Activated CD4-positive, alpha-beta memory T cell treated with anti-CD3 and anti-CD28 coated beads, Interleukin-2, amount 10 ng/mL, durations not matched to agents 7 days and 5 days (primary cell): ENCODE results near the gene HOXD1. TPM values are rescaled to one million over a fixed set of nuclear protein-coding genes. Genes with fewer than 3 reads are reported as not detected.

Source experiments
- CTCF ChIA-PET: fragments of 350-600 bp; sonication (Branson Sonifier 250); formaldehyde crosslinking; loops from one replicate; lab custom pipeline; 2021; ENCODE audit warnings: antibody characterized with exemption, inconsistent platforms; lab: Charles Lee
- POLR2A ChIA-PET: fragments of 350-600 bp; sonication (Branson Sonifier 250); formaldehyde crosslinking; loops from one replicate; lab custom pipeline; 2021; ENCODE audit warnings: antibody characterized with exemption; lab: Charles Lee
- DNase-seq: peaks from one replicate; pipeline ENCODE4 v3.0.0-alpha.2; 2020
- H3K27ac Mint-ChIP-seq: one replicate; pipeline ENCODE4 v1.8.0; 2021; ENCODE audit warnings: mild to moderate bottlenecking, mixed read lengths
- H3K27me3 Mint-ChIP-seq: one replicate; pipeline ENCODE4 v1.8.0; 2021; ENCODE audit warnings: mixed read lengths
- H3K36me3 Mint-ChIP-seq: one replicate; pipeline ENCODE4 v1.8.0; 2021; ENCODE audit warnings: low read depth, mixed read lengths
- H3K4me1 Mint-ChIP-seq: one replicate; pipeline ENCODE4 v1.8.0; 2021; ENCODE audit warnings: mixed read lengths
- H3K4me3 Mint-ChIP-seq: one replicate; pipeline ENCODE4 v1.8.0; 2021; ENCODE audit warnings: mild to moderate bottlenecking, mixed read lengths
- H3K9me3 Mint-ChIP-seq: one replicate; pipeline ENCODE4 v1.8.0; 2021; ENCODE audit warnings: mixed read lengths
- total RNA-seq, 2 experiments: library from RNA; stranded (reverse); gene quantifications; one replicate each; pipeline ENCODE4 v1.2.3, GENCODE V29; 2021

Gene HOXD1
- not detected for total RNA-seq

DNA sequence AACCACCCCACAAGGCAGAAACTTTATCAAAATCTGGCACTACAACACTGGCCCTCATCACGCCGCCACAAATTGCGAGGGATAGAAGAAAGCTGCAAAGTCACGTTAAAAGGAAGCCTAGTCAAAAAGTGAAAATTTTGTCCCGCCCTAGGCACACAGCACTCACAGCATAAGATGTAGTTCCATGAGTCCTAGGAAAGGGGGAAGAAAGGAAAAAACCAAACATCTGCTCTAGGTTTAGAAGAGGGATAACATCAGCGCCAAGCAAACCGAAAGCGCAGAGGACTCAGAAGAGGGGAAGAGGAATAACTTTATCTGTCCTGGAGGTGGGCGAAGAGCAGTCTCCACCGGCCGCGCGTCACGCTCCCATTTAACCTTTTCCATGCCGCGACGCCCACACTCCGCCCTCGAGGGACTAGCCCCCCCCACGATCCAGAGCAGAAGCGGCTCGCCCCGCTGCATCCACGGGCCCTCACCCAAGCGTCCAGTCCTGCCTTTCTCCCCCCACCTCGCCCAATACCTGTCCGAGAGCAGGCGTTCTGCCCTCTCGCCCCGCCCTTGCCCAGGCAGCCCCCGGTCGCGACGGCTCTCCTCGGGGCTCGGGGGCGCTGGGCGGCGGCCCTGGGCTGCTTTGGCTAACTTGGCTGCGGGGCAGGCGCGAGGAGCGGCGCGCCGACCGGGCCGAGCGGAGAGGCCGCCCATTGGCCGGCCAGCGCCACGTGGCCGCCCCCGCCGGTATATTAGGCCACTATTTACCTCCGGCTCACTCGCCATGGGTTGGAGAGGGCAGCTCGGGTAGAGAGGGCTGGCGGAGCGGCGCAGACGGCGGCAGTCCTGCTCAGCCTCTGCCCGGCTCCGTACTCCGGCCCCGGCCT lies at the start of gene HOXD1:
HOXD1 (plus strand) TSS at position 770 of the 875 bp plus-strand sequence. CDS start 134 bp downstream, outside the sequence.
- DNase-seq, result no peak
- CTCF ChIA-PET, result interaction anchor here (0.8 to 2.2 kb wide), 4 partner anchors 49 to 267 kb away, joined by 3 to 7 read pairs (median 4); no protein-coding TSS in a partner anchor
- Mint-ChIP-seq H3K36me3 (peaks cover 4% of the 10 kb centered on the region), H3K4me1 (peaks cover 13% of the 10 kb centered on the region), H3K4me3 (peak within 1 kb of the TSS; percentile 76), H3K9me3 (no peaks in the 10 kb centered on the region), H3K27me3 (peaks cover 69% of the 10 kb centered on the region), H3K27ac (no peak within 1 kb of the TSS)
- POLR2A ChIA-PET, result no interaction called here

DNA sequence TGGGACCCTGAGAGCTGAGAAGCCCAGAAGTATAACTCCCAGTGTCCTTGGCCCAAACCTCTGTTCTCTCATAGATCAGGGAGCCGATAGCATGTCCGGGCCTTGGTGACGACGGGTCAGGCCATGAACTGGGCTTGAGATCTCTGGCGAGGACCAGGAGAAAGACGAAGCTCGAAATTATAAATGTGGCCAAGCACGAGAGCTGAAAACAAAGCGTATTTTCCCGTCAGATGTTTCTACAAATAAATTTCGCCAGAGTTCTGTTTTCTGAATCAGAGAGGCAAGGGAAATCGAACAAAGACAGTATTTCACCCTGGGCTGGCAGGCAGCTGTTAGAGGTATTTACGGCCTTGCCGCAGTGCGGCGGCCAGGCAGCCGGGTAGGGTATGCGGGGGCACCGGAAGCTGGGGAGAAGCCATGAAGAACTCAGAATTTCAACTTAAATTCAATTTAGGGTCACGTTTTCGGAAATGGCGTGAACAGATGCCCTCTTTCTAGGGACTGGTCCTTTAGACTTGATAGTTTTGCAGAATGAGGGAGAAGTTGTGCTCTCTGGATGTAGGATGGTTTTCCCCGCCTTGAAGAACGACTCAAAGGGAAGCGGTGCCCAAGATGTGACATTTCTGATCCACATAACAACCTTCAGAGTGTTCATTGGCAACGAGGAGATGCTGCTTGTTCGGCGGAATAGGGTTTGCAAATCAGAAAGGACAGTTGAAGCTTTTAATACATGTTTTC lies 49.4 kb upstream of the HOXD1 start:
- H3K4me3 Mint-ChIP-seq, result no peak overlapping the region
- no peaks in the 10 kb centered on the region for H3K36me3 Mint-ChIP-seq
- ChIA-PET CTCF (interaction anchor here (0.9 to 3.6 kb wide), 11 partner anchors 8 to 1009 kb away, joined by 3 to 64 read pairs (median 8); partner anchors contain the start of gene HOXD4), POLR2A (no interaction called here)
- H3K27ac Mint-ChIP-seq, result no peak overlapping the region
- no peaks in the 10 kb centered on the region for H3K9me3 Mint-ChIP-seq
- peaks cover 80% of the 10 kb centered on the region for H3K27me3 Mint-ChIP-seq
- no peak for DNase-seq
- H3K4me1 Mint-ChIP-seq, result peaks cover 26% of the 10 kb centered on the region

DNA sequence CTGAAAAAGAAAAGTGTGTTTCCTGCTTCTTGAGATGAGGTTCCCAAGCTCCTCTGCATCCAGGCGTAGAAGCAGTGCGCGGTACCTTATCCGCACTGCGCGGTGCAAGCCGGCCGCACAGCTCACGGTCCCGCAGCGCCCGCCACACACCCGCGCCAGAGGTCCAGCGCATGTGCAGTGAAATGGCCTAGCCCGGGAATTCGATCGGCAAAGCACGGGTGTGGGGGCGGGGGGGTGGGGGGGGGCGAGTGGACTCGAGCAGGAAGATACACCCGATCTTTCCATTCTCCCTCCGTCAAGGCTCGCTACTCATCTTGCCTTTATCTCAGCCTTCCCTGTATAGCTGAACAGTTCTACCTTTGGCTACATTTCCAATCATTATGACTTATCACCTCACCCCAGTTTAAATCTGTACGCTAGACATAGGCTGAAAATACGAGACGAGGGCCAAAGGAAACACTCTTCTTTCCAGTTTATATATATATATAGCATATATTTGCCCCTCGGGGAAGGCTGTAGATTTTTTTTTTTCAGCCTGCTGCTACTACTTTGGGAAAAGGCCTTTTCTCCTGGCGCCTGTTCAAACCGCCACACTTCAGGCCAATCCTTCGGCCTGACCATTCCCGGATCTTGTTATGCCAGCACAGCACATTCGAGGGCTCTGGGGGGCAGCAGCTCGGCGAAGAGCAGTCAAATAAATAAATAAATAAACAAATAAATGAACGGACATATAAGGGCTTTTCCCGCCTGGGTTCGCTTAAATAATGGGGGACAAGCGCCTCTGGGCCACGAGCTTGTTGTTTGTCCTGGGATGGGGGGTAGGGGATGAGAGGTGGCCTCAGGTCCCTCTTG lies 48.6 kb upstream of the HOXD1 start:
- peaks cover 77% of the 10 kb centered on the region for H3K27me3 Mint-ChIP-seq
- no peak for DNase-seq
- H3K4me3 Mint-ChIP-seq, result no peak overlapping the region
- H3K9me3 Mint-ChIP-seq, result no peaks in the 10 kb centered on the region
- no peaks in the 10 kb centered on the region for H3K36me3 Mint-ChIP-seq
- ChIA-PET POLR2A (interaction anchor here (1.0 kb wide), 1 partner anchor 11 kb away, joined by 3 read pairs; no protein-coding TSS in a partner anchor), CTCF (interaction anchor here (0.6 to 3.6 kb wide), 25 partner anchors 8 to 1008 kb away, joined by 3 to 64 read pairs (median 4); partner anchors contain the start of gene HOXD4)
- no peak overlapping the region for H3K27ac Mint-ChIP-seq
- H3K4me1 Mint-ChIP-seq, result peaks cover 26% of the 10 kb centered on the region

DNA sequence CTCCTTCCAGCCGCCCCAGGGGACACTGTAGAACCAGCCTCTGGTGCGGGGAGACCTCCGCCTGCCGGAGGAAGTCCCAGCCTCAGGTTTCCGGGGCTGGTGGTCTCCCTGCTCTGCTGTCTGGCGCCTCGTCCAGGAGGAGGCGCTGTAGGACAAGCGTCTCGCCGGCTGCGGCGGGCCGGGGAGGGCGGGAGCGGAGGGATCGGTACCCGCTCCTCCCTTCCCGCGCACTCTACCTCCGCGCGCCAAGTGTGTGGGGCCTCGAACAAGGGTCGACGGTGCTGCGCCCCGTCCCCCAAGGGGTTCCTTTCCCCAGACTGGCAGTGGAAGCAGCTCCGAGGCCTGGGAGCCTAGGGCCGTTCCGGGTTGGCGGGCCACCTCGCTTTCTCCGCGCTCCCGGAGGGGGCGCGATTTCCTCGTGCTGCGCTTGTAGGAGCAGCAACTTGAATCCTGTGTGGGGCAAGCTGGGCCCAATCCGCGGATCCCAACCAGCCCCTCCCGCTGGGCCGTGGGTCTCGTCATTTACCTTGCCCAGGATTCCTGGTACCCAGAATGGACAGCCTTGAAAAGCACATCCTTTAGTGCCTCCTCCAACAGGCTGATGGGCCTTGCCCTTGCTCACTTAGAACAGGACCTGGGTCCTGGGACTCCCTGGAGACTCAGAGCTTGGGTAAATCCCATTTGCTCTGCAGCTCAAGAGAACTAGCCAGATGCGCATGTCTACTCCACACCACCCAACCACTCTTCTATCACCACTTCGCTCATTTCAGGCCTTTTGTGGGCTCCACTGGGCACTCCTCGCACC lies 47.8 kb upstream of the HOXD1 start:
- ChIA-PET POLR2A (interaction anchor here (0.7 to 1.0 kb wide), 2 partner anchors 10 to 21 kb away, joined by 3 read pairs; no protein-coding TSS in a partner anchor), CTCF (interaction anchor here (0.6 to 3.6 kb wide), 25 partner anchors 9 to 1007 kb away, joined by 3 to 64 read pairs (median 4); no protein-coding TSS in a partner anchor)
- Mint-ChIP-seq H3K27ac (no peak overlapping the region), H3K27me3 (peaks cover 74% of the 10 kb centered on the region), H3K4me1 (peaks cover 22% of the 10 kb centered on the region), H3K4me3 (peak overlapping the region; percentile 9), H3K36me3 (no peaks in the 10 kb centered on the region), H3K9me3 (no peaks in the 10 kb centered on the region)
- peak; percentile 70 for DNase-seq

DNA sequence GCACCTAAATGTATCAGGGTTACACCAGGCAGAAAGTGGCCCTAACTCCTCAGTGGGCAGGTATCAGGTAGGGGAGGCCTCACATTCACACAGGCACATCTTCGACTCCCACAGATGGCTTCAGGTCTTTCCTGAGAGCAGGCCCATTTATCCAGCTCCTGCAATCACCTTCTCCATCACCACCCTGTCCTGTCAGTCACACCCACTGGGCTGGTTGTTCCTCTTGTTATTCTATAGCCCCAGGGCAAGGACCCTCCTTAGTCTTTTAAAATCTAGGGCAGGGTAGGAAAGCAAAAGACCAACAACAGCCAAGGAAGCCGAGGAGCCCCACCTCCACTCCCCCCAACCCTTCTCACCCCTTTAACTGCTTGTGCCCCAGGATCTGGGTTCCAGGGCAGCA lies 46.2 kb upstream of the HOXD1 start:
- no peaks in the 10 kb centered on the region for H3K36me3 Mint-ChIP-seq
- no peak for DNase-seq
- POLR2A ChIA-PET, result no interaction called here
- H3K27ac Mint-ChIP-seq, result no peak overlapping the region
- H3K4me1 Mint-ChIP-seq, result peaks cover 19% of the 10 kb centered on the region
- peaks cover 75% of the 10 kb centered on the region for H3K27me3 Mint-ChIP-seq
- no peaks in the 10 kb centered on the region for H3K9me3 Mint-ChIP-seq
- CTCF ChIA-PET, result interaction anchor here (1.2 kb wide), 1 partner anchor 413 kb away, joined by 3 read pairs; no protein-coding TSS in a partner anchor
- no peak overlapping the region for H3K4me3 Mint-ChIP-seq

DNA sequence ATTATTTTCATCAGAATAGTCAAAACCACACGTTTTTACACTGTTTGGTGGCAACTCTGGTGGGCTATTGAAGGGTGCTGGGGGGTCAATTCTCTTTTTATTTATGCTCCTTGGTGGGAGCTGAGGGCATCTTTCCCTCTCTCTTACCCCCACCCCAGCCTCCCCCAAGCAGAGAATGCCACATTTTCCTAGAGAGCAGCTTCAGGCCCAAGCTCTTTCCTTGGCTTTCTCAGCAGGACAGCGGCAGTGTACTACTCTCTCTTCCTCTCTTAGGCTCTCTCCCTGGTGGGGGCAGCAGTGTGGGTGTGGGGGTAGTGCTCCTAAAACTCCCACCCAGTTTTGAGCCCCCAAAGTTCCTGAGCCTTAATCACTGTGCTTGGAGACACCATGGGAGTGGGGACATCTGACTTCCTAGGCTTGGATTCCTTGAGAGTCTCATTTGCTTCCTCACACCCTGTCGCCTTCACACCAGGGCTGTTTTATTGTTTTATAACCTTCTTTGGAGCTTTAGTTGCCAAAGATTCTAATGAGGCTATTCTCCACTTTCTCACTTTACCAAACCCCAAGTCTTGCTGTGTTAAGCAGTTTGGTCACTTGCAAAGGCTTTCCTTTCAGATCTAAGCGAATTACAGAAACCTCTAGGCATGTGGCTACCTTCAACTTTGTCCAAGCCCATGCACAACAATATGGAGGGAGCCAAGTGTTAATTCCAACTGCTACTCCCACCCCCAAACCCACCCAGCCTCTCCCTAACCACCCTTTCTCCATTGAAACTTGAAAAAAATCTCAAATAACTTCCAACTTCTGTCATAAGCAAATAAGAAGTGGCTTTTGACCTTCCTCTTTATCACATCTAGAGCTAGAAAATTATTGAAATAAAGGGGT lies 43.1 kb upstream of the HOXD1 start:
- Mint-ChIP-seq H3K36me3 (no peaks in the 10 kb centered on the region), H3K4me3 (no peak overlapping the region), H3K27ac (no peak overlapping the region), H3K4me1 (peaks cover 7% of the 10 kb centered on the region), H3K9me3 (no peaks in the 10 kb centered on the region), H3K27me3 (peaks cover 79% of the 10 kb centered on the region)
- ChIA-PET CTCF (interaction anchor here (0.6 to 3.3 kb wide), 3 partner anchors 310 to 487 kb away, joined by 3 to 13 read pairs (median 4); no protein-coding TSS in a partner anchor), POLR2A (no interaction called here)
- DNase-seq, result no peak

DNA sequence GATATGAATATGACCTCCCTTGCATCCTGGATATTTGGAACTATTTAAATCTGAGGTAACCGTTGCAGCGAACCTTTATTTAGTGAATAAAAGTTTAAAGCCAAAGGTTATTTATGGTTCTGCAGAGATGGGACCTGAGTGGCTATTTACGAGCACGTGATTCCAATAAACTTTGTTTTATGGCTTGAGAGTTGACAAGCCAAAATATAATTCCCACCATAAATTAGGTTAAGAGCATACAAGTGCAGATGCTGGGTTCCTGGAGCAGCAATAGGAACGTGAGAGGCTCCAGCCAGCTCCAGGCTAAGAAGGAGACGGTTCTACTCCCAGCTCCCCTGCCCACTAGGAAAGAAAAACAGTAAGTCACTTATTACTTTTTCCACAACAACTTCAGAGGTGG lies 42.4 kb upstream of the HOXD1 start:
- Mint-ChIP-seq H3K4me3 (no peak overlapping the region), H3K4me1 (peaks cover 3% of the 10 kb centered on the region), H3K9me3 (no peaks in the 10 kb centered on the region), H3K27ac (no peak overlapping the region), H3K36me3 (no peaks in the 10 kb centered on the region), H3K27me3 (peaks cover 81% of the 10 kb centered on the region)
- CTCF ChIA-PET, result interaction anchor here (0.6 kb wide), 1 partner anchor 486 kb away, joined by 3 read pairs; no protein-coding TSS in a partner anchor
- DNase-seq, result no peak
- POLR2A ChIA-PET, result no interaction called here

DNA sequence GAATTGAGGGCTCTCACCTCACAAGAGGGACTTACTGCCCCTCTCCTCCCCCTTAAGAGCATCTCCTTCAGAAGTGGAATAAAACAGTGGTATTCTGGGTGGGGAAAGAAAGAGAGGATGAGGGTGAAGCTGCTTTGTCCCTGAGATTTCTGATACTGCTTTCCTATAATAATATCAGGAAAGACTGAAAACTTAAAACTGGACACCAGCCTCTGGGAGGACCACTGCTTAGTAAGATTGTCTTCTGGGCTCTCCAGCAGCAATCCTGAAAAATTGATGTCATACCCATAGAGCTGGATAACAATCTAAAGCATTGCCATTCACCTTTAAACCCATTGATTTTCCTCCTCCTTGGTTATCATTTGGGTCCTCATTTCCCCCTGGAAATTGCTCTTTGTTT lies 41.8 kb upstream of the HOXD1 start:
- CTCF ChIA-PET, result no interaction called here
- no peak for DNase-seq
- Mint-ChIP-seq H3K4me3 (no peak overlapping the region), H3K4me1 (no peaks in the 10 kb centered on the region), H3K27me3 (peaks cover 81% of the 10 kb centered on the region), H3K27ac (no peak overlapping the region), H3K9me3 (no peaks in the 10 kb centered on the region), H3K36me3 (no peaks in the 10 kb centered on the region)
- POLR2A ChIA-PET, result no interaction called here

DNA sequence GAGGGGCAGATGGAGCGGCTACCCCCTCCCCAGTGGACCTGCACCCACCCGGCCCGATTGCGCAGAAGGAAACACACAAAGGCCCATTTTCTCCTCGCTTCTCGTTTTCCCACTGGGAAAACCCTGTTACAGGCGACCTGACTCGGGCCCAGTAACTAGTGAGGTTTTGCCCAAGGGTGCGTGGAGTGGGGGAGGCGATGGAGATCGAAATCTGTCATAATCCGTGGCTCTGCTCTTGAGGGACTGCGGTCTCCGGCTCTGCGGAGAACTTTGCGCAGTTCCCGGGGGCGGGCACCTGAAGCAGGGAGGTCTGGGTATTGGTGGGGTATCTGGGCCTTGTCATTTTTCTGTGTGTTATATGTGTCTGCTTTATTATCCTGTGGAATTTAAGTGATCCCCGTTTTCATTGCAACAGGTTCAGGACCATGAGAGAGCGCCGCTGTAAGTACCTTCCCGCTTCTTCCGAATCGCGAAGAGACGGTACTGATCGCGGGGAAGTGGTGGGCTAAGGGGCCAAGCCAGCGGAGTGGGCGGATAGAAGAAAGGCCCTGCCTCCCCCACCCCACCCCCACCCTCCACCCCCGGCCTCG lies 41.2 kb upstream of the HOXD1 start:
- Mint-ChIP-seq H3K4me3 (no peak overlapping the region), H3K27ac (no peak overlapping the region), H3K36me3 (no peaks in the 10 kb centered on the region), H3K27me3 (peaks cover 79% of the 10 kb centered on the region), H3K9me3 (no peaks in the 10 kb centered on the region), H3K4me1 (no peaks in the 10 kb centered on the region)
- CTCF ChIA-PET, result no interaction called here
- DNase-seq, result no peak
- POLR2A ChIA-PET, result no interaction called here

DNA sequence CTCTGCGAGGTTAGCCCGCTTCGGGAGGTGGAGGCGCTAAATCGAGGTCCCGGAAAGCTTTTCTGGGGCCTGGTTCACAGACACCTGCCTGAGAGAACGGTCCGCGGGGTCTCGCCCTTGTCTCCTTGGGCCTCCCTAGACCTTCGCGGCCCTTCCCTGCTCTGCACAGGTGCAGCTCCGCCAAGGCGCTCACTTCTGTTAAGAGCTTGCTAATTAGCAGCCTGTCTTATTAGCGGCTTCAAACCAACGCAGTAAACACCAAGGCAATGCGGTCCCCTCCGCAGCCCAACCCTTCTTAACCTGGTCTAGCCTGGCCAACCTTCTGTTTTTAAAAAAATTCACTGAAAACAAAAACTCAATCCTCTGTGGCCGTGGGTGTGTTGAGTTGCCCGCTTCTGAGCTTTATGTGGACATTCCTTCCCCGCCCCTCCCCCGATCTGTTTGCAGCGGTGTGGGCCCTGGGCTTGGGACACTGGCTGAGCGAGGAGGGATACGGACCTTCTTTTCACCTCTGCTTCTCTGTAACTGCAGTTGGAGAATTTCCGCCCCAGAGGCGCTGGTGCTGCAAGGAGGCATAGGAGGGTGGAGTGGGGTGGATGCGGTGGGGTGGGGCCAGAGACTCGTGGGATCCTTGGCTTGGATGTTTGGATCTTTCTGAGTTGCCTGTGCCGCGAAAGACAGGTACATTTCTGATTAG lies 40.5 kb upstream of the HOXD1 start:
- Mint-ChIP-seq H3K9me3 (no peaks in the 10 kb centered on the region), H3K4me3 (no peak overlapping the region), H3K36me3 (no peaks in the 10 kb centered on the region), H3K27me3 (peaks cover 81% of the 10 kb centered on the region), H3K27ac (no peak overlapping the region), H3K4me1 (no peaks in the 10 kb centered on the region)
- POLR2A ChIA-PET, result no interaction called here
- no peak for DNase-seq
- CTCF ChIA-PET, result no interaction called here
